Caco-2 (cell line): ENCODE data around the gene TRIML2. TPM values are rescaled to one million over a fixed set of nuclear protein-coding genes. Genes with fewer than 3 reads are reported as not detected.

Experiments used
- BruUV-seq: library from RNA; stranded (reverse); fragments of 400-500 nt; replicated peaks from 2 replicates; lab custom pipeline; 2021; lab: Mats Ljungman, UMichigan
- CTCF ChIA-PET: fragments of 300-600 bp; sonication (Branson Sonifier 250); formaldehyde crosslinking; loops from one replicate; lab custom pipeline; 2022; ENCODE audit warnings: antibody characterized with exemption; lab: Charles Lee
- POLR2A ChIA-PET: fragments of 300-600 bp; sonication (Branson Sonifier 250); formaldehyde crosslinking; loops from one replicate; lab custom pipeline; 2022; ENCODE audit warnings: antibody characterized with exemption; lab: Charles Lee
- DNase-seq, 2 experiments: peaks; one replicate each; pipeline versions ENCODE4 v3.0.0 to v3.0.0-alpha.2; 2020 to 2022
- H3K27me3 ChIP-seq: replicated peaks from 2 replicates; pipeline ENCODE4 v1.6.0; 2011; ENCODE audit warnings: low read length; ENCODE audit not compliant: control insufficient read depth, insufficient read depth
- H3K36me3 ChIP-seq: 2 replicates; pipeline ENCODE4 v1.5.1; 2011; ENCODE audit warnings: low read length; ENCODE audit not compliant: control insufficient read depth, insufficient read depth
- H3K4me1 ChIP-seq: fragments of 250-450 bp; sonication (Bioruptor Pico); 2 replicates; pipeline ENCODE4 v1.5.1; 2020; ENCODE audit warnings: mild to moderate bottlenecking
- H3K4me3 ChIP-seq: 2 replicates; pipeline ENCODE4 v1.5.1; 2011; ENCODE audit warnings: low read depth, mild to moderate bottlenecking, control low read depth, low read length
- H3K9me3 ChIP-seq: fragments of 250-450 bp; sonication (Bioruptor Pico); 2 replicates; pipeline ENCODE4 v1.5.1; 2020; ENCODE audit warnings: mild to moderate bottlenecking, moderate library complexity
- H3K27ac Mint-ChIP-seq: one replicate; pipeline ENCODE4 v1.8.0; 2022; ENCODE audit warnings: mixed read lengths; ENCODE audit not compliant: unreplicated experiment
- H3K27me3 Mint-ChIP-seq: one replicate; pipeline ENCODE4 v1.8.0; 2022; ENCODE audit warnings: mixed read lengths; ENCODE audit not compliant: insufficient read depth, unreplicated experiment
- H3K36me3 Mint-ChIP-seq: one replicate; pipeline ENCODE4 v1.8.0; 2022; ENCODE audit warnings: mild to moderate bottlenecking, mixed read lengths; ENCODE audit not compliant: insufficient read depth, unreplicated experiment
- H3K4me1 Mint-ChIP-seq: one replicate; pipeline ENCODE4 v1.8.0; 2022; ENCODE audit warnings: low read depth, mixed read lengths; ENCODE audit not compliant: unreplicated experiment
- H3K4me3 Mint-ChIP-seq: one replicate; pipeline ENCODE4 v1.8.0; 2022; ENCODE audit warnings: mild to moderate bottlenecking, moderate library complexity, mixed read lengths; ENCODE audit not compliant: unreplicated experiment
- H3K9me3 Mint-ChIP-seq: one replicate; pipeline ENCODE4 v1.8.0; 2022; ENCODE audit warnings: mixed read lengths; ENCODE audit not compliant: unreplicated experiment
- CTCF ChIP-seq, 2 experiments: fragments of 200-600 bp in 1 of 2; IDR thresholded peaks; 1 replicate in 1 of 2; 2 replicates in 1 of 2; pipeline versions ENCODE4 v1.5.1 to v1.8.0; 2011 to 2022; ENCODE audit warnings: antibody characterized with exemption in 1 of 2, control low read depth in 1 of 2, inconsistent platforms in 1 of 2, low read depth in 1 of 2, low read length in 1 of 2, mild to moderate bottlenecking in 1 of 2, moderate library complexity in 1 of 2; ENCODE audit not compliant: insufficient read depth in 1 of 2, severe bottlenecking in 1 of 2, unreplicated experiment in 1 of 2
- intact Hi-C: fragments of 100-400 bp; cut with micrococcal nuclease; formaldehyde crosslinking; loops from one replicate; pipeline ENCODE4 v1.10.0; 2022; ENCODE audit not compliant: unreplicated experiment
- total RNA-seq: library from RNA; stranded (reverse); gene quantifications from 2 replicates; pipeline ENCODE4 v1.2.3, GENCODE V29; 2022

The TRIML2 gene
- total RNA-seq, 1 experiment from 2014 or later = 2.2 TPM

GRCh38 chr4:188132232-188132631 lies 22.8 kb upstream of the TRIML2 start:
- no TSS peak for BruUV-seq
- H3K9me3 ChIP-seq = no peaks in the 10 kb centered on the region
- no peaks in the 10 kb centered on the region for H3K27me3 ChIP-seq
- no peak for DNase-seq
- Mint-ChIP-seq H3K27ac (no peak overlapping the region), H3K9me3 (no peaks in the 10 kb centered on the region), H3K4me3 (no peak overlapping the region), H3K27me3 (no peaks in the 10 kb centered on the region), H3K36me3 (no peaks in the 10 kb centered on the region), H3K4me1 (peaks cover 3% of the 10 kb centered on the region)
- no peak for TF ChIP-seq CTCF (IDR thresholded peaks at IDR 0.05; ENCODE audit: insufficient read depth in 1 of 2, low read depth in 1 of 2, low read length in 1 of 2, severe bottlenecking in 1 of 2, unreplicated experiment in 1 of 2)
- no peak overlapping the region for H3K4me3 ChIP-seq
- no peaks in the 10 kb centered on the region for H3K36me3 ChIP-seq
- CTCF ChIA-PET = no interaction called here
- H3K4me1 ChIP-seq = no peaks in the 10 kb centered on the region
- intact Hi-C loops = no loop called here
- POLR2A ChIA-PET = no interaction called here

- ChIA-PET CTCF (no interaction called here), POLR2A (no interaction called here)
- intact Hi-C loops = no loop called here
- Mint-ChIP-seq H3K9me3 (no peaks in the 10 kb centered on the region), H3K27me3 (no peaks in the 10 kb centered on the region), H3K4me1 (peaks cover 6% of the 10 kb centered on the region), H3K36me3 (no peaks in the 10 kb centered on the region), H3K4me3 (no peak overlapping the region), H3K27ac (no peak overlapping the region)
- no peaks in the 10 kb centered on the region for H3K9me3 ChIP-seq
- H3K27me3 ChIP-seq = no peaks in the 10 kb centered on the region
- DNase-seq = no peak
- no peaks in the 10 kb centered on the region for H3K36me3 ChIP-seq
- no peak overlapping the region for H3K4me3 ChIP-seq
- no TSS peak for BruUV-seq
- TF ChIP-seq CTCF (IDR thresholded peaks at IDR 0.05; ENCODE audit: insufficient read depth in 1 of 2, low read depth in 1 of 2, low read length in 1 of 2, severe bottlenecking in 1 of 2, unreplicated experiment in 1 of 2) = no peak
- no peaks in the 10 kb centered on the region for H3K4me1 ChIP-seq
Measured at GRCh38 chr4:188130355-188130754, 21.0 kb upstream of the TRIML2 start.

- Histone ChIP-seq H3K36me3 (no peaks in the 10 kb centered on the region), H3K4me3 (no peak overlapping the region), H3K9me3 (no peaks in the 10 kb centered on the region), H3K4me1 (no peaks in the 10 kb centered on the region), H3K27me3 (no peaks in the 10 kb centered on the region)
- H3K4me3 Mint-ChIP-seq = no peak overlapping the region
- ChIA-PET POLR2A (no interaction called here), CTCF (no interaction called here)
- TF ChIP-seq CTCF (IDR thresholded peaks at IDR 0.05; ENCODE audit: insufficient read depth in 1 of 2, low read depth in 1 of 2, low read length in 1 of 2, severe bottlenecking in 1 of 2, unreplicated experiment in 1 of 2) = no peak
- peak overlapping the region; percentile 69 for H3K27ac Mint-ChIP-seq
- no peaks in the 10 kb centered on the region for H3K27me3 Mint-ChIP-seq
- DNase-seq = no peak
- intact Hi-C loops = no loop called here
- no TSS peak for BruUV-seq
- peaks cover 6% of the 10 kb centered on the region for H3K4me1 Mint-ChIP-seq
- H3K9me3 Mint-ChIP-seq = no peaks in the 10 kb centered on the region
- no peaks in the 10 kb centered on the region for H3K36me3 Mint-ChIP-seq
Measured at GRCh38 chr4:188127214-188127874, 17.9 kb upstream of the TRIML2 start.
